Mesendoderm (in vitro differentiated cells): ENCODE data around the gene ZNF26.
"Not testable (repeated sequence)": the region's sequence is repeated elsewhere in the genome, so short reads cannot be mapped to it uniquely, and the experiment has no call there.

ENCODE experiments used
- DNase-seq: peaks from one replicate; pipeline ENCODE4 v3.0.0; 2013
- H2AK5ac ChIP-seq: 2 replicates; pipeline ENCODE4 v1.6.1; 2013; ENCODE audit warnings: low read length, inconsistent platforms
- H2BK120ac ChIP-seq: 2 replicates; pipeline ENCODE4 v1.6.1; 2013; ENCODE audit warnings: low read depth, mild to moderate bottlenecking, low read length, moderate library complexity, mixed read lengths
- H2BK15ac ChIP-seq: replicated peaks from 2 replicates; pipeline ENCODE4 v1.6.1; 2013; ENCODE audit warnings: low read depth, mild to moderate bottlenecking, moderate library complexity
- H2BK5ac ChIP-seq: 2 replicates; pipeline ENCODE4 v1.6.1; 2013; ENCODE audit warnings: low read length, inconsistent platforms
- H3K18ac ChIP-seq: 2 replicates; pipeline ENCODE4 v1.6.1; 2013; ENCODE audit warnings: mild to moderate bottlenecking, low read length, mixed read lengths
- H3K23ac ChIP-seq: one replicate; pipeline ENCODE4 v1.6.1; 2013; ENCODE audit warnings: low read length
- H3K27ac ChIP-seq: 2 replicates; pipeline ENCODE4 v1.5.1; 2013; ENCODE audit warnings: low read depth, mild to moderate bottlenecking, inconsistent platforms, low read length, moderate library complexity
- H3K27me3 ChIP-seq: 2 replicates; pipeline ENCODE4 v1.6.1; 2013; ENCODE audit warnings: low read length, control low read depth, mild to moderate bottlenecking, inconsistent platforms; ENCODE audit not compliant: insufficient read depth, poor library complexity
- H3K36me3 ChIP-seq: 2 replicates; pipeline ENCODE4 v1.6.1; 2013; ENCODE audit warnings: low read length, inconsistent platforms; ENCODE audit not compliant: control insufficient read depth, insufficient read depth
- H3K4ac ChIP-seq: one replicate; pipeline ENCODE4 v1.6.1; 2013; ENCODE audit warnings: low read depth, mild to moderate bottlenecking, low read length, moderate library complexity
- H3K4me1 ChIP-seq: 2 replicates; pipeline ENCODE4 v1.6.1; 2013; ENCODE audit warnings: low read depth, low read length, inconsistent platforms; ENCODE audit not compliant: control insufficient read depth
- H3K4me2 ChIP-seq: 2 replicates; pipeline ENCODE4 v1.6.1; 2013; ENCODE audit warnings: low read length
- H3K4me3 ChIP-seq: 2 replicates; pipeline ENCODE4 v1.5.1; 2013; ENCODE audit warnings: mild to moderate bottlenecking, low read length
- H3K56ac ChIP-seq: one replicate; pipeline ENCODE4 v1.6.1; 2013; ENCODE audit warnings: low read length
- H3K79me1 ChIP-seq: 2 replicates; pipeline ENCODE4 v1.6.1; 2013; ENCODE audit warnings: low read length, inconsistent platforms
- H3K79me2 ChIP-seq: 2 replicates; pipeline ENCODE4 v1.6.1; 2013; ENCODE audit warnings: mild to moderate bottlenecking, low read length; ENCODE audit not compliant: control insufficient read depth, insufficient read depth
- H3K9ac ChIP-seq: 2 replicates; pipeline ENCODE4 v1.6.1; 2013; ENCODE audit warnings: low read length, inconsistent platforms
- H4K5ac ChIP-seq: one replicate; pipeline ENCODE4 v1.6.1; 2013; ENCODE audit warnings: low read length
- H4K8ac ChIP-seq: one replicate; pipeline ENCODE4 v1.6.1; 2013; ENCODE audit warnings: low read depth, mild to moderate bottlenecking, control low read depth, low read length, moderate library complexity
- WGBS: extraction: QIAGEN DNeasy Blood & Tissue Kit; methylation state at CpG from one replicate; pipeline ENCODE4 v1.1.7; 2013; ENCODE audit warnings: low lambda C conversion rate, missing lambda C conversion rate; ENCODE audit not compliant: insufficient coverage; ENCODE audit errors: extremely low coverage; 5-methylcytosine and 5-hydroxymethylcytosine counted together

Gene ZNF26

GRCh38 chr12:132953771-132954170, 32.4 kb upstream of the ZNF26 start:
- H3K4ac ChIP-seq = no peak overlapping the region
- H4K5ac ChIP-seq = no peak overlapping the region
- no CpG with 5 or more reads among the region's 7 CpGs for WGBS
- peaks cover 24% of the 10 kb centered on the region for H3K79me1 ChIP-seq
- H3K4me3 ChIP-seq = no peak overlapping the region
- H3K23ac ChIP-seq = no peak overlapping the region
- H3K56ac ChIP-seq = no peak overlapping the region
- H2BK120ac ChIP-seq = no peak overlapping the region
- peaks cover 13% of the 10 kb centered on the region for H3K79me2 ChIP-seq
- no peak for DNase-seq
- no peaks in the 10 kb centered on the region for H3K36me3 ChIP-seq
- H2BK15ac ChIP-seq = no peak overlapping the region
- no peak overlapping the region for H3K27ac ChIP-seq
- H3K9ac ChIP-seq = no peak overlapping the region
- no peaks in the 10 kb centered on the region for H3K27me3 ChIP-seq
- H2BK5ac ChIP-seq = no peak overlapping the region
- no peak overlapping the region for H2AK5ac ChIP-seq
- no peak overlapping the region for H3K18ac ChIP-seq
- no peak overlapping the region for H3K4me2 ChIP-seq
- H3K4me1 ChIP-seq = peaks cover 2% of the 10 kb centered on the region
- no peak overlapping the region for H4K8ac ChIP-seq

GRCh38 chr12:132954471-132955048, 31.6 kb upstream of the ZNF26 start:
- no peaks in the 10 kb centered on the region for H3K36me3 ChIP-seq
- no peak overlapping the region for H2BK120ac ChIP-seq
- H3K18ac ChIP-seq = no peak overlapping the region
- no peak overlapping the region for H4K8ac ChIP-seq
- no peak for DNase-seq
- no peak overlapping the region for H2BK15ac ChIP-seq
- no peak overlapping the region for H2BK5ac ChIP-seq
- peaks cover 13% of the 10 kb centered on the region for H3K79me2 ChIP-seq
- no peak overlapping the region for H4K5ac ChIP-seq
- H3K27ac ChIP-seq = no peak overlapping the region
- no peaks in the 10 kb centered on the region for H3K27me3 ChIP-seq
- peaks cover 24% of the 10 kb centered on the region for H3K79me1 ChIP-seq
- H3K4me3 ChIP-seq = no peak overlapping the region
- no peak overlapping the region for H2AK5ac ChIP-seq
- WGBS = no CpG with 5 or more reads among the region's 14 CpGs
- peak overlapping the region; percentile 65 for H3K9ac ChIP-seq
- H3K4ac ChIP-seq = no peak overlapping the region
- no peak overlapping the region for H3K23ac ChIP-seq
- H3K4me2 ChIP-seq = peak overlapping the region; percentile 73
- H3K56ac ChIP-seq = no peak overlapping the region
- peaks cover 2% of the 10 kb centered on the region for H3K4me1 ChIP-seq

- Histone ChIP-seq H2BK5ac (no peak overlapping the region), H2AK5ac (no peak overlapping the region), H4K8ac (no peak overlapping the region), H3K27ac (no peak overlapping the region), H3K18ac (peak overlapping the region; percentile 95), H3K79me2 (peaks cover 13% of the 10 kb centered on the region), H4K5ac (no peak overlapping the region), H2BK120ac (no peak overlapping the region), H3K4me2 (peak overlapping the region; percentile 73), H3K36me3 (no peaks in the 10 kb centered on the region), H3K23ac (no peak overlapping the region), H3K4ac (peak overlapping the region; percentile 38), H3K79me1 (peaks cover 22% of the 10 kb centered on the region), H3K4me1 (peaks cover 2% of the 10 kb centered on the region), H3K4me3 (peak overlapping the region; percentile 24), H3K9ac (peak overlapping the region; percentile 65), H3K27me3 (no peaks in the 10 kb centered on the region), H2BK15ac (no peak overlapping the region), H3K56ac (peak overlapping the region; percentile 74)
- peak; percentile 84 for DNase-seq
- WGBS = no CpG with 5 or more reads among the region's 39 CpGs
Measured at GRCh38 chr12:132955094-132956010, 30.8 kb upstream of the ZNF26 start.

- Histone ChIP-seq H3K79me2 (peaks cover 9% of the 10 kb centered on the region), H3K4ac (peak within 1 kb of the TSS; percentile 83), H2AK5ac (no peak within 1 kb of the TSS), H3K36me3 (no peaks in the 10 kb centered on the region), H3K27ac (no peak within 1 kb of the TSS), H3K23ac (no peak within 1 kb of the TSS), H3K4me3 (peak within 1 kb of the TSS; percentile 42), H3K56ac (peak within 1 kb of the TSS; percentile 89), H3K9ac (peak within 1 kb of the TSS; percentile 77), H4K5ac (no peak within 1 kb of the TSS), H3K18ac (peak within 1 kb of the TSS; percentile 95), H4K8ac (no peak within 1 kb of the TSS), H2BK120ac (no peak within 1 kb of the TSS), H3K4me2 (peak within 1 kb of the TSS; percentile 73), H3K27me3 (no peaks in the 10 kb centered on the region), H3K79me1 (peaks cover 13% of the 10 kb centered on the region), H2BK5ac (no peak within 1 kb of the TSS), H2BK15ac (no peak within 1 kb of the TSS), H3K4me1 (peaks cover 2% of the 10 kb centered on the region)
- WGBS = no CpG with 5 or more reads among the region's 67 CpGs
- peak; percentile 96 for DNase-seq
Measured at GRCh38 chr12:132956011-132956788, 30.0 kb upstream of the ZNF26 start, which contains the start of gene ZNF605. Gene ZNF605 (minus strand): TSS chr12:132956306. CDS start chr12:132945635, 10,671 bp downstream.

- H3K36me3 ChIP-seq, H4K5ac ChIP-seq: not testable (repeated sequence)
- WGBS = no CpG with 5 or more reads among the region's 14 CpGs
Measured at GRCh38 chr12:132961790-132962189, 24.4 kb upstream of the ZNF26 start.

More at GRCh38 chr12:132961790-132962189, 24.4 kb upstream of the ZNF26 start:
- H3K56ac ChIP-seq, H3K23ac ChIP-seq, DNase-seq, H2BK15ac ChIP-seq, H3K4me2 ChIP-seq, H3K18ac ChIP-seq, H3K9ac ChIP-seq, H3K4me3 ChIP-seq, H2AK5ac ChIP-seq, H3K27ac ChIP-seq, H3K79me2 ChIP-seq, H3K4me1 ChIP-seq, H4K8ac ChIP-seq, H2BK120ac ChIP-seq, H3K27me3 ChIP-seq, H3K4ac ChIP-seq, H2BK5ac ChIP-seq, H3K79me1 ChIP-seq: not testable (repeated sequence)
